ENCODE data around the gene DPH1.

- TF ChIP-seq CTCF (IDR thresholded peaks at IDR 0.05) (peak in 5 of 6 experiments; percentile 30 to 77 (median 67)), POLR2A (IDR thresholded peaks at IDR 0.05) (no peak)
Observed at GRCh38 chr17:2025622-2026309, 4.2 kb upstream of the DPH1 start.

Measured in thyroid gland (tissue), 4 donors.